ENCODE results near the gene MAMLD1. TPM values are rescaled to one million over a fixed set of nuclear protein-coding genes. Genes with fewer than 3 reads are reported as not detected.

MAMLD1 gene
- total RNA-seq, 1 donor from 2014 or later: 1.8 TPM

- intact Hi-C loops (cut with micrococcal nuclease): no loop called here
- no peaks in the 10 kb centered on the region for H3K27me3 ChIP-seq (ENCODE audit: low read depth)
- no peaks in the 10 kb centered on the region for H3K4me1 ChIP-seq
- TF ChIP-seq CTCF (IDR thresholded peaks at IDR 0.05; ENCODE audit: borderline replicate concordance): no peak
- peaks cover 18% of the 10 kb centered on the region for H3K9me3 ChIP-seq (replicated peaks)
- H3K4me3 ChIP-seq: no peak overlapping the region
- DNase-seq: no peak
- H3K36me3 ChIP-seq: no peaks in the 10 kb centered on the region
- no peak overlapping the region for H3K27ac ChIP-seq (replicated peaks)
Observed at GRCh38 chrX:150537851-150538250, 174.7 kb downstream of the MAMLD1 start.

GRCh38 chrX:150540965-150541364, 177.8 kb downstream of the MAMLD1 start:
- H3K27me3 ChIP-seq (ENCODE audit: low read depth): no peaks in the 10 kb centered on the region
- H3K36me3 ChIP-seq: no peaks in the 10 kb centered on the region
- H3K4me3 ChIP-seq: no peak overlapping the region
- no peak for DNase-seq
- peaks cover 4% of the 10 kb centered on the region for H3K4me1 ChIP-seq
- H3K9me3 ChIP-seq (replicated peaks): peaks cover 13% of the 10 kb centered on the region
- no peak for TF ChIP-seq CTCF (IDR thresholded peaks at IDR 0.05; ENCODE audit: borderline replicate concordance)
- no peak overlapping the region for H3K27ac ChIP-seq (replicated peaks)
- intact Hi-C loops (cut with micrococcal nuclease): no loop called here

GRCh38 chrX:150542846-150543229, 179.7 kb downstream of the MAMLD1 start:
- intact Hi-C loops (cut with micrococcal nuclease): no loop called here
- no peaks in the 10 kb centered on the region for H3K9me3 ChIP-seq (replicated peaks)

GRCh38 chrX:150543230-150544155, 180.4 kb downstream of the MAMLD1 start:
- Histone ChIP-seq H3K36me3 (no peaks in the 10 kb centered on the region), H3K4me1 (peaks cover 27% of the 10 kb centered on the region), H3K27me3 (ENCODE audit: low read depth) (no peaks in the 10 kb centered on the region), H3K27ac (replicated peaks) (peak overlapping the region; percentile 44), H3K9me3 (replicated peaks) (no peaks in the 10 kb centered on the region), H3K4me3 (no peak overlapping the region)
- no peak for TF ChIP-seq CTCF (IDR thresholded peaks at IDR 0.05; ENCODE audit: borderline replicate concordance)
- intact Hi-C loops (cut with micrococcal nuclease): no loop called here
- DNase-seq: no peak

More at GRCh38 chrX:150542846-150543229, 179.7 kb downstream of the MAMLD1 start:
- Histone ChIP-seq H3K27ac (replicated peaks) (peak overlapping the region; percentile 44), H3K4me1 (peaks cover 20% of the 10 kb centered on the region), H3K4me3 (no peak overlapping the region), H3K36me3 (no peaks in the 10 kb centered on the region), H3K27me3 (ENCODE audit: low read depth) (no peaks in the 10 kb centered on the region)
- no peak for DNase-seq
- TF ChIP-seq CTCF (IDR thresholded peaks at IDR 0.05; ENCODE audit: borderline replicate concordance): no peak

- Histone ChIP-seq H3K36me3 (no peaks in the 10 kb centered on the region), H3K27me3 (ENCODE audit: low read depth) (no peaks in the 10 kb centered on the region), H3K9me3 (replicated peaks) (no peaks in the 10 kb centered on the region), H3K4me3 (no peak overlapping the region), H3K27ac (replicated peaks) (peak overlapping the region; percentile 86), H3K4me1 (peaks cover 28% of the 10 kb centered on the region)
- TF ChIP-seq CTCF (IDR thresholded peaks at IDR 0.05; ENCODE audit: borderline replicate concordance): no peak
- no peak for DNase-seq
- intact Hi-C loops (cut with micrococcal nuclease): no loop called here
Observed at GRCh38 chrX:150544222-150544787, 181.2 kb downstream of the MAMLD1 start.

Data from left ventricle myocardium inferior (tissue), 1 donor.